Kidney capillary endothelial cell (primary cell): Measurements from ENCODE around the gene SPRR5.

Experiments
- DNase-seq: peaks from one replicate; pipeline ENCODE4 v3.0.0-alpha.2; 2018; ENCODE audit warnings: low spot score

SPRR5 gene

GRCh38 chr1:152946248-152946647 lies 758 bp upstream of the SPRR5 start:
- DNase-seq = no peak

- no peak for DNase-seq
Observed at GRCh38 chr1:152951711-152952110, 4.7 kb downstream of the SPRR5 start.

DNA sequence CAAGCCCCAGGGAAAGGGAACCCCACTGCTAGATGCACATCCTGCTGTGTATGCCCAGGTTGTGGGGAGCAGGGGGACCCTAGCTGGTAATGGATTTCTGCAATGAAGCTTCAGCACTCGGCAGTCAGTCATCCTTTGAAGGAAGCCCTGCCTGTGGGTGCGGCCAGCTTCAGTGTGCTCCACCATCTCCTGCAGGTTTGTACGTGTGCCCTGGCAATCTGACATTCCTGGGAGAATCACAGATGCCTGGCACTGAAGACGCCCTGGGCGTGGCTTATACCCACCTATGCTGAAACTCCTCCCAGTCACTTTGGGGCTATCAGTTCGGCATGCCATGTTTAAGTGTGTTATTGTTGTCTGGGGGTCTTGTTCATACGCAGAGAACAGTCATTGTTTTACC lies 6.8 kb downstream of the SPRR5 start:
- DNase-seq = no peak

DNA sequence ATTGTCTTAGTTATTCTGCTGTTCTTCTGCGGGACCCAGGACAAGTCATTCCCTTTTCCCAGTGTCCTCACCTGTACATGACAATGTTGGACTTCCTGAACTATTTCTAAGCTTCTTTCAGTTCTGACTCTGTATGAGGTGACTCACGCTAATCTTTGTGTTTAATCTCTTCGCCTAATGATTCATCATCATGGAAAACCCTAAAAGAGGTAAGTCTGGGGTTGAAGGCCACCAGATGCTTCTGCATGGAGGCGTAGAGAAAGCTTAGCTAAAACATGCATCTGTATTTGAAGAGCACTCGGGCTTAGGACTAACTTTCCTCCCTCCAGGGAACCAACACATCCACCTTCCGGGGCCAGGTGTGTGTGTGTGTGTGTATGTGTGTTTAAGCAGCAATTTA lies 7.4 kb downstream of the SPRR5 start:
- DNase-seq = no peak

- no peak for DNase-seq
Observed at GRCh38 chr1:152957561-152957960, 10.6 kb downstream of the SPRR5 start.

- DNase-seq = no peak
Observed at GRCh38 chr1:152959273-152959672, 12.3 kb downstream of the SPRR5 start.

DNA sequence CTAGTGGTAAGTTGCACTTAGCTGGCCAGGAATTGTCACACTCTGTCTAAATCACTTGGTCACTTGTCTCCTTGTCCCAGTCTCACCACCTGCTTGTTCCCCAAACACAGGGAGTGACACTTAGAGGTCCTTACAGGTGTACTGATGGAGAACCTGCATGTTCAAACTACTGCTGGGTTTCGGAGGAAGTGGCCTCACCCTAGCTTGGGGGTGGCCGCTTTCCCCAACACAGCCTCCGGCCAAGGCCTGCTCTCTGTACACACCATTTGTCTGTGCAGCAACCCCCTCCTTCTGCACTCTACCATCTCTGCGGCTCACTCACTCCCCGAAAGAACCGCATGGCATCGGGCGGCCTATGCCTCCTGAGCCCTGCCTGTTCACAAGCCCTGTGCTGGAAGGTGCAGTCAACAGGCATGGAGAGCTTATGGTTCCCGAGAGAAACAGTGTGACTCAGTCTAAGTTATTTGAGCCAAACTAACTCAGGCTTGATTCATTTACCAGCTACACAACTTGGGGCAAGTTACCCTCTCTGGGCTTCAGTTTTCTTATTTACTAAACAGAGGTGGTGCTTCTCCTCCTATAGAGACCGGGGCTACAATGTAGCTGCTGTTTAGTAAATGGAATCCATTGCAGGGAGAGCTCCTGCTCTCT lies 12.9 kb downstream of the SPRR5 start:
- no peak for DNase-seq

DNA sequence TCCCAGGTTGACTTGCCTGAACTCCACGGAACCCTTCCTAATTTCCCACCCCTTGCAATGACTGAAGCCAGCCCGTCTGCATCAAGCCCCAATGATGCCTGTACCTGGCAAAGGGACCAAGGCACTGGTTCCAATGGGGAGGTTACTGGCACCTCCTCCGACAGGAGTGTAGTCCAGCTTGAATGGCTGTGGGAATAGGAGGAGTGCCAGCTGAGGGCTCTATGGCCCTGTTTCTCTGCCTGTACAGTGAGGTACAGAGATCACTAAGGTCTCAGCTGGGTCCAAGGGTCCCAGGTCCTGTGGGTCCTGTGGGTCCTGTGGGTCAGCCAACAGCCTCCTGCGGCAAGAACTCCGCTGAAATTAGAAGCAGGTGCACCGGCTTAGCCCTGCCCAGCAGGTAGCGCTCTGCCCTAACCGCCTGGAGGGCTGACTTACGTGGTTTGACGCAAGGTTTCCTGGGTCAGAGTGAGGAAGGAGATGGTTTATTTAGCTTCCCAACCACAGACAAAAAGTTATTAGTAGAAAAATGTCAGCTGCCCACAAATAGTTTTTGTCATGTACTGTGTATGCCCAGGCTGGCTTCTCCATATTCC lies 13.5 kb downstream of the SPRR5 start:
- no peak for DNase-seq

DNA sequence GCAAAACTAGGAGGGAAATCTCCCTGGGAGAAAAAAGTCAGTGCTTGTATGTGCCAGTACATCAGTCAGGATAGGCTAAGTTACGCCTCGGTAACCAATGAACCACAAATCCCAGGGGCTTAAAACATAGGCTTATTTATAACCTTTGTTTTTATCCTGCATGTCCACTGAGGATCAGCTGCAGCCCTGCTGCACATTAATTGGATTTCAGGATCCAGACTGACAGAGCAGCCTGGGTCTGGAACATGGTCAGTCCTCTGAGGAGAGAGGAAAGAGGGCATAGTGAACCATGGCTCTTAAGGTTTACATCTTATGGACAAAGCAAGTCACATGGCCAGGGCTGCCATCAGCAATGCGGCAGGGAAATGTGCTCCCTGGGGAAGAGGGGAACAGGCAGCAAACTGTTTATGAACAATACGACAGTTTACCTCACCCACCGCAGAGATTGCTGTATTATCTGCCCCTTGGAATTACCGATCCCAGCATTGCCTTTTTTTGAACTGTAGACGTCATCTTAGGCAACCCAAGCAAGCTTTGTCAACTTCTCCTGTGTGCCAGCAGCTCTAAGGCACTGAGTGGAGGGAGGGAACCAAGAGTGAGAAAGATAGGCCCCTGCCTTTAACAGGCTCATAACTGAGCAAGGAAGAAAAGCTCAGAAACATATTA lies 14.4 kb downstream of the SPRR5 start:
- no peak for DNase-seq

DNA sequence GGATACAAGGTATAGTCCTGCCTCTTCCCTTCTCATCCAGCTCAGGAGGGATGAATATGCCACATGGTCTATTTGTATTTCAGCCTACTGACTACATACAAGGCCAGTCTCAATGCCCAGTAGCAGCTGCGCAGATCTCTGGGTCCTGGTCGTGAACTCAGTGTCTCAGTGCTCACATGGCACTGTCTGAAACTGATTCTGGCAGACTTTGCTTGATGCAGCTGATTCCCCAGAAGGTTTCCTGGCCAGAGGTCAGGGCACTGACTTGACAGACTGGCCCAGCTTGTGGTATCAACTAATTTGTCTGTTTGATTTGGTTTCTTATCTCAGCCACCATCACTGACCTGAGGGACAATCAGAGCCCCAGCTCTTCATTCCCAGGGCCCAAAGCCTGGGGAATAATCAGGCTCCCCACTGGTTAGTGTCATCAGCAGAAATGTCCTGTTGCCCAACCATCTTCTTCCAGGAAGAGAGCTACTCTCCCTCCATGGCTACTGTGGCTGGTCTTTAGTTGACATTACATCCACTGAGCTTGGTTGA lies 15.9 kb downstream of the SPRR5 start:
- no peak for DNase-seq

GRCh38 chr1:152964536-152964935 lies 17.5 kb downstream of the SPRR5 start:
- DNase-seq = no peak

DNA sequence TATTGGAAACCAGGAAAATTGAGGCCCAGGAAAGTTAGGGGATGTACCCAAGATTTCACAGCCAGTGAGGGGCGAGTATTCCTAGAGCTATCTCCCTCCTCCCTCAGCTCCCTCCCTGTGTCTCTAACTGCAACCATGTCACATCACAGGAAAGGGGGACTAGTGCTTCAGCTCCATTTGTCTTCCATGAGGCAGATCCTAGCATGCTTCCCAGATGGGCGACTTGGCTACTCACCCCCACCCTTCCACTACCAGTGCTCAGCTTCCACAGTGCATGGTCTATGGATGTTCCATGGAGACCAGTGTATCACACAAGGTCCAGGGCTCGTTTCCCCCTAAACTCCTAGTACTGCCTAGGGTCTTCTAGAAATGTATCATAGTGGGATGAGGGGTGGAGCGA lies 18.8 kb downstream of the SPRR5 start:
- no peak for DNase-seq

GRCh38 chr1:152967201-152967600 lies 20.2 kb downstream of the SPRR5 start:
- DNase-seq = no peak

DNA sequence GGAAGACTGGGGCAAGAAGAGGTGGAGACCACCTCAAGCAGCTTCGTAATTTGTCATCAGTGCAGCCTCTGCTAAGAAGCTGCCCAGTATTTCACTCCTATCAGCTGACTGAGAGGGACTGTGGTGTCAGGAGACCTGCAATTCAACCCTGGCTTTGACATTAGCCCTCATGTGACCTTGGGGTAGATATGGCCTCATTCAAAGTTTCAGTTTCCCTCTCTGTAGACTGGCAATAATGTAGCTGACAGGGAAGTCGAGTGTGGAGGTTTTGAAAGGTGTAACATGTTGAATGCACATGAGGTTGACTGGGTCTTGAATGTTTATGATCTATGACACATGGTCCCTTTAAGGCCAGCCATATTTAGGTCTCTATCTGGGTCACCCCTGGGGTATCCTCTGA lies 21.2 kb downstream of the SPRR5 start:
- no peak for DNase-seq

DNA sequence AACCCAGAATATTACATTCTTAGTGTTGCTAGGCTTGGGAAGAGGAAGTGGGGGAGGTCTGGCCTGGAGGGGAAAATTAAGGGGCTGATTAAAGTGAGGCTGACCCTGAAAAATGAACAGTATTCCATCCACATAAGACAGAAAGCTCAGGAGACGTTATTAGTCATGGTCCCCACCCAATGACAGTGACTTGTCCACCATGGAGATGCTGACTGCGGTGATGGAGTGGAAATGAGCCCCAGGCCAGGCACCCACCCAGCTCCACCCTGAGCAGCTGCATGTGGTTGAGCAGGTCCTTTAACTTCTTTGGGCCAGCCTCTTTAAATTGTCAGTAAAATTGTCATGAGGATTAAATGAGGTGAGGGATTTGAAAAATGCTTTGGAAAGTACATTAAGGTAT lies 22.0 kb downstream of the SPRR5 start:
- no peak for DNase-seq

DNA sequence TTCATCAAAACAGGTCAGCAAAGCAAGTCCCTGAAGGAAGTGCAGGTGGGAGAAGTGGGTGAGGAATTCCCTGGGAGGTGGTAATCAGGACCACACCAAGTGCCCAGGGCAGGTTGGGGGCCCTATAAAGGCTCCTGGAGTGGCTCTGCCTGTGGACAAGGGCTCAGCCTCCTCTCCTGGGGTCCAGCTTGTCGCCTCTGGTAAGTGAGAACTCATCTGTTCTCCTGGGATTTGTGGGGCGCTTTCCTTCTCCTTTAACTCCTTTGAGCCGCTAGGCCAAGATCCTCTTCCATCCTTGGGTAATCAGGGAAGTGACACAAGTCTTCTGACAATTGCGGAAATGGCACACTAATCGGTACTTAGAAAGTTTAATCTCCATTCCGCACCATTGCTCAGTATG lies 23.5 kb downstream of the SPRR5 start, which contains the start of gene SPRR4:
Gene SPRR4, plus strand, starts transcription at position 154 of the 400 bp plus-strand sequence. CDS start 1,243 bp downstream, outside the sequence.
- DNase-seq = no peak

- DNase-seq = no peak
Observed at GRCh38 chr1:152972196-152972886, 25.3 kb downstream of the SPRR5 start.

- DNase-seq = no peak
Observed at GRCh38 chr1:152976688-152977087, 29.7 kb downstream of the SPRR5 start.

DNA sequence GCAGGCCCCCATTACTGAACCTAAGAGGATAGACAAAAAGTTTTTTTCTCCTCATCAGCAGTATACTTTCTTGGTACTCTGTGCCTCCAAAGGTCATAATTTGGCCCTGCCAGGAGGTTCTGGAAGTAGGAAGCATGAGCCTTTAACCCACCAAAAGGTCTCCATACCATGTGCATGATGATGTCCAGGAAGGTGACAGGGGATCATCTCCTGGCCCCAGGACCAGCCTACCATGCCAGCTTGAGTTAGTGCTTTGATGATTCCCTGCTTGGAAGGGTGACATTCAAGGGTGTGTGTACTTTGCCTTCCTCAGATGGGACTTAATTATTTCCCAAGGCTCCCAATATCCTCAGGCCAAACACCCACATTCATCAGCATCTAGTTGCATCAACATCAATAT lies 30.6 kb downstream of the SPRR5 start:
- no peak for DNase-seq

DNA sequence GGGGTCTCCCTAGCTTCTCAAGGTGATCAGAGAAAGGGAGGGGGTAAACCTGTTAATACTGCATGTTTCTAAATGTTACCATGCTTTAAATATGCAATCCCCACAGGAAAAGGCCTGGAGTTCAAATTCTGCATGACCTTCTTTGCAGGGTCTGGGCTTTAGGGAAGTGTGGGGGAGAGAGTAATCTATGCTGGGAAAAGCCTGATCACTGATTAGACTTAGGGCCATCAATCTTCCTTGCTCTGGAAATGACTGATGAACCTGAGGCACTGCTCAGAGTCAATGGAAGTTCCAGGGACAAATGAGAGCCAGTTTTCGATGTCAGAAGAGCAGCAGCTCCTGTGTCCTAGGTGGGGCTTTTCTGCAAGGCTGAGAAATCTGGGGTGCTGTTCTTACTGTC lies 33.7 kb downstream of the SPRR5 start:
- no peak for DNase-seq

- DNase-seq = no peak
Observed at GRCh38 chr1:152981146-152981871, 34.3 kb downstream of the SPRR5 start.

- DNase-seq = no peak
Observed at GRCh38 chr1:152982076-152982475, 35.1 kb downstream of the SPRR5 start.
